DND-41 (cell line): ENCODE measurements around the gene NSMF.

ENCODE experiments used
- ATAC-seq: fragments of 200-7000 bp; cut with Tn5 transposase; 3 replicates; pipeline ENCODE4 v1.9.1; 2021; ENCODE audit warnings: low read depth; ENCODE audit not compliant: insufficient read depth
- DNase-seq: peaks from one replicate; pipeline ENCODE4 v3.0.0-alpha.2; 2020
- H2AFZ ChIP-seq: 2 replicates; pipeline ENCODE4 v1.6.0; 2012; ENCODE audit warnings: low read depth, low read length
- H3K27ac ChIP-seq: 2 replicates; pipeline ENCODE4 v1.5.1; 2012; ENCODE audit warnings: low read length, inconsistent platforms
- H3K27me3 ChIP-seq: fragments of 200-600 bp; sonication (generic); 2 replicates; pipeline ENCODE4 v1.6.0; 2012; ENCODE audit warnings: low read length, mild to moderate bottlenecking, inconsistent platforms; ENCODE audit not compliant: insufficient read depth, poor library complexity
- H3K36me3 ChIP-seq: 2 replicates; pipeline ENCODE4 v1.5.1; 2012; ENCODE audit warnings: low read length, inconsistent platforms; ENCODE audit not compliant: insufficient read depth
- H3K4me1 ChIP-seq: 2 replicates; pipeline ENCODE4 v1.5.1; 2012; ENCODE audit warnings: mild to moderate bottlenecking, low read length; ENCODE audit not compliant: insufficient read depth
- H3K4me2 ChIP-seq: 2 replicates; pipeline ENCODE4 v1.6.0; 2012; ENCODE audit warnings: mild to moderate bottlenecking, moderate library complexity, low read length, inconsistent platforms; ENCODE audit not compliant: insufficient read depth
- H3K4me3 ChIP-seq, 2 experiments: fragments of 200-600 bp in 1 of 2; shearing (Covaris generic) in 1 of 2; 2 replicates each; pipeline ENCODE4 v1.5.1; 2012 to 2016; ENCODE audit warnings: inconsistent platforms in 2 of 2, low read length in 2 of 2, mild to moderate bottlenecking in 2 of 2, low read depth in 1 of 2, moderate library complexity in 1 of 2
- H3K79me2 ChIP-seq: 2 replicates; pipeline ENCODE4 v1.6.0; 2012; ENCODE audit warnings: low read length, inconsistent platforms; ENCODE audit not compliant: insufficient read depth
- H3K9ac ChIP-seq: 2 replicates; pipeline ENCODE4 v1.6.0; 2012; ENCODE audit warnings: low read depth, mild to moderate bottlenecking, inconsistent platforms, low read length, moderate library complexity
- H3K9me3 ChIP-seq: 2 replicates; pipeline ENCODE4 v1.5.1; 2012; ENCODE audit warnings: low read length, moderate library complexity, mild to moderate bottlenecking, inconsistent platforms; ENCODE audit not compliant: insufficient read depth, severe bottlenecking
- H4K20me1 ChIP-seq: 2 replicates; pipeline ENCODE4 v1.6.0; 2012; ENCODE audit warnings: low read length; ENCODE audit not compliant: insufficient read depth
- CTCF ChIP-seq: IDR thresholded peaks from 2 replicates; pipeline ENCODE4 v1.5.1; 2012; ENCODE audit warnings: borderline replicate concordance, low read length, moderate library complexity, mild to moderate bottlenecking; ENCODE audit not compliant: poor library complexity, severe bottlenecking; ENCODE audit errors: extremely low read depth
- EZH2 ChIP-seq: IDR thresholded peaks from 3 replicates; pipeline ENCODE4 v1.6.1; 2012; ENCODE audit warnings: borderline replicate concordance, low read depth, mild to moderate bottlenecking, moderate library complexity, low read length, inconsistent platforms; ENCODE audit not compliant: severe bottlenecking

Gene NSMF

GRCh38 chr9:137493364-137494103, 34.4 kb upstream of the NSMF start:
- ATAC-seq (no peak), DNase-seq (no peak)
- no peak overlapping the region for H3K4me2 ChIP-seq
- H3K36me3 ChIP-seq = no peaks in the 10 kb centered on the region
- no peak overlapping the region for H2AFZ ChIP-seq
- H3K9ac ChIP-seq = no peak overlapping the region
- no peak for TF ChIP-seq EZH2
- TF ChIP-seq CTCF = no peak
- H3K27ac ChIP-seq = no peak overlapping the region
- no peaks in the 10 kb centered on the region for H3K9me3 ChIP-seq
- H3K4me1 ChIP-seq = no peaks in the 10 kb centered on the region
- no peaks in the 10 kb centered on the region for H3K79me2 ChIP-seq
- H3K27me3 ChIP-seq = no peaks in the 10 kb centered on the region
- no peak overlapping the region for H3K4me3 ChIP-seq
- peaks cover 7% of the 10 kb centered on the region; the same call in 1 of the 2 replicates for H4K20me1 ChIP-seq

GRCh38 chr9:137492464-137493363, 33.6 kb upstream of the NSMF start:
- Histone ChIP-seq H3K36me3 (no peaks in the 10 kb centered on the region), H3K4me1 (no peaks in the 10 kb centered on the region), H4K20me1 (no peaks in the 10 kb centered on the region), H3K4me2 (no peak overlapping the region), H3K27ac (no peak overlapping the region), H3K27me3 (no peaks in the 10 kb centered on the region), H3K9ac (no peak overlapping the region), H3K9me3 (no peaks in the 10 kb centered on the region), H3K79me2 (no peaks in the 10 kb centered on the region), H3K4me3 (no peak overlapping the region), H2AFZ (no peak overlapping the region)
- peak; percentile 51 for DNase-seq
- ATAC-seq = peak; percentile 83
- TF ChIP-seq EZH2 = no peak
- TF ChIP-seq CTCF = no peak

GRCh38 chr9:137491735-137492432, 32.8 kb upstream of the NSMF start:
- H3K4me1 ChIP-seq = no peaks in the 10 kb centered on the region
- no peak overlapping the region for H2AFZ ChIP-seq
- H4K20me1 ChIP-seq = 0 out of 2 replicates have a peak, but pooled peaks cover 5% of the 10 kb centered on the region

More at GRCh38 chr9:137491735-137492432, 32.8 kb upstream of the NSMF start:
- DNase-seq (no peak), ATAC-seq (no peak)
- H3K27me3 ChIP-seq = no peaks in the 10 kb centered on the region
- H3K9me3 ChIP-seq = no peaks in the 10 kb centered on the region
- H3K36me3 ChIP-seq = no peaks in the 10 kb centered on the region
- no peak overlapping the region for H3K4me3 ChIP-seq
- TF ChIP-seq EZH2 (no peak), CTCF (no peak)
- H3K79me2 ChIP-seq = no peaks in the 10 kb centered on the region
- no peak overlapping the region for H3K4me2 ChIP-seq
- H3K27ac ChIP-seq = no peak overlapping the region
- no peak overlapping the region for H3K9ac ChIP-seq
